ENCODE results near the gene PGM2. TPM values are rescaled to one million over a fixed set of nuclear protein-coding genes. Genes with fewer than 3 reads are reported as not detected.
"Not testable (repeated sequence)": the region's sequence is repeated elsewhere in the genome, so short reads cannot be mapped to it uniquely, and the experiment has no call there.

The PGM2 gene
- 32.7 TPM for polyA plus RNA-seq (2013)

GRCh38 chr4:37826295-37827029 lies at the start of gene PGM2:
PGM2 (plus strand) TSS chr4:37826686; CDS start chr4:37826733, 47 bp downstream.
- H3K9me3 ChIP-seq (ENCODE audit: control extremely low read depth in 1 of 5, control insufficient read depth in 4 of 5, insufficient read depth in 2 of 5, low read depth in 1 of 5, low read length in 4 of 5), result no peaks in the 10 kb centered on the region

GRCh38 chr4:37779896-37780295 lies 46.6 kb upstream of the PGM2 start:
- ChIA-PET POLR2A (no interaction called here), CTCF (interaction anchor here (1.0 to 2.7 kb wide), 4 partner anchors 9 to 177 kb away, joined by 3 to 14 read pairs (median 4); no protein-coding TSS in a partner anchor)
- H3K27me3 ChIP-seq (replicated peaks in 2 of 5; ENCODE audit: control insufficient read depth in 4 of 5, insufficient read depth in 5 of 5, low read length in 4 of 5), result no peaks in the 10 kb centered on the region
- H3K27ac ChIP-seq (ENCODE audit: insufficient read depth in 1 of 2, low read depth in 1 of 2, low read length in 2 of 2, poor library complexity in 1 of 2, severe bottlenecking in 2 of 2), result no peak overlapping the region
- H3K9me3 ChIP-seq (ENCODE audit: control extremely low read depth in 1 of 5, control insufficient read depth in 4 of 5, insufficient read depth in 2 of 5, low read depth in 1 of 5, low read length in 4 of 5), result peaks cover 0 to 1% (median 0%) of the 10 kb centered on the region in 5 experiments
- DNase-seq, result no peak
- no peak overlapping the region for H3K4me3 ChIP-seq (ENCODE audit: control insufficient read depth in 1 of 7, extremely low read depth in 1 of 7, insufficient read depth in 4 of 7, low read depth in 2 of 7, low read length in 6 of 7)
- H3K4me1 ChIP-seq (ENCODE audit: control extremely low read depth in 1 of 4, control insufficient read depth in 4 of 4, insufficient read depth in 4 of 4, low read length in 3 of 4), result peaks cover 4 to 16% (median 12%) of the 10 kb centered on the region in 4 experiments
- no peaks in the 10 kb centered on the region for H3K36me3 ChIP-seq (ENCODE audit: control insufficient read depth in 4 of 4, insufficient read depth in 4 of 4, low read length in 3 of 4)

More at GRCh38 chr4:37826295-37827029, at the start of gene PGM2:
- ChIA-PET POLR2A (interaction anchor here (0.6 to 1.6 kb wide), 6 partner anchors 10 to 215 kb away, joined by 3 to 5 read pairs (median 4); no protein-coding TSS in a partner anchor), CTCF (interaction anchor here (0.6 to 3.0 kb wide), 13 partner anchors 10 to 215 kb away, joined by 3 to 13 read pairs (median 5); no protein-coding TSS in a partner anchor)
- H3K27me3 ChIP-seq (replicated peaks in 2 of 5; ENCODE audit: control insufficient read depth in 4 of 5, insufficient read depth in 5 of 5, low read length in 4 of 5), result no peaks in the 10 kb centered on the region
- H3K4me3 ChIP-seq (ENCODE audit: control insufficient read depth in 1 of 7, extremely low read depth in 1 of 7, insufficient read depth in 4 of 7, low read depth in 2 of 7, low read length in 6 of 7), result peak within 1 kb of the TSS; percentile 87 to 98 (median 97)
- peak within 1 kb of the TSS; percentile 75 to 86 for H3K27ac ChIP-seq (ENCODE audit: insufficient read depth in 1 of 2, low read depth in 1 of 2, low read length in 2 of 2, poor library complexity in 1 of 2, severe bottlenecking in 2 of 2)
- H3K4me1 ChIP-seq (ENCODE audit: control extremely low read depth in 1 of 4, control insufficient read depth in 4 of 4, insufficient read depth in 4 of 4, low read length in 3 of 4), result peaks cover 11 to 30% (median 20%) of the 10 kb centered on the region in 4 experiments
- WGBS (ENCODE audit: insufficient coverage), result 0% methylated on average over 41 of the region's 57 CpGs
- peaks cover 5 to 17% (median 15%) of the 10 kb centered on the region in 4 experiments for H3K36me3 ChIP-seq (ENCODE audit: control insufficient read depth in 4 of 4, insufficient read depth in 4 of 4, low read length in 3 of 4)
- DNase-seq, result peak; percentile 90 to 98 (median 97)

GRCh38 chr4:37780444-37781130 lies 45.9 kb upstream of the PGM2 start:
- H3K27ac ChIP-seq (ENCODE audit: insufficient read depth in 1 of 2, low read depth in 1 of 2, low read length in 2 of 2, poor library complexity in 1 of 2, severe bottlenecking in 2 of 2), result no peak overlapping the region
- no peaks in the 10 kb centered on the region for H3K27me3 ChIP-seq (replicated peaks in 2 of 5; ENCODE audit: control insufficient read depth in 4 of 5, insufficient read depth in 5 of 5, low read length in 4 of 5)
- peak; percentile 50 to 74 (median 71) for DNase-seq
- no peak overlapping the region for H3K4me3 ChIP-seq (ENCODE audit: control insufficient read depth in 1 of 7, extremely low read depth in 1 of 7, insufficient read depth in 4 of 7, low read depth in 2 of 7, low read length in 6 of 7)
- no CpG with 5 or more reads among the region's 4 CpGs for WGBS (ENCODE audit: insufficient coverage)
- ChIA-PET POLR2A (no interaction called here), CTCF (interaction anchor here (0.8 to 1.8 kb wide), 4 partner anchors 16 to 181 kb away, joined by 3 to 4 read pairs (median 4); no protein-coding TSS in a partner anchor)
- H3K4me1 ChIP-seq (ENCODE audit: control extremely low read depth in 1 of 4, control insufficient read depth in 4 of 4, insufficient read depth in 4 of 4, low read length in 3 of 4), result peaks cover 4 to 16% (median 12%) of the 10 kb centered on the region in 4 experiments
- H3K9me3 ChIP-seq (ENCODE audit: control extremely low read depth in 1 of 5, control insufficient read depth in 4 of 5, insufficient read depth in 2 of 5, low read depth in 1 of 5, low read length in 4 of 5), result peaks cover 0 to 2% (median 0%) of the 10 kb centered on the region in 5 experiments
- no peaks in the 10 kb centered on the region for H3K36me3 ChIP-seq (ENCODE audit: control insufficient read depth in 4 of 4, insufficient read depth in 4 of 4, low read length in 3 of 4)

GRCh38 chr4:37781131-37781455 lies 45.4 kb upstream of the PGM2 start:
- Histone ChIP-seq H3K36me3 (ENCODE audit: control insufficient read depth in 4 of 4, insufficient read depth in 4 of 4, low read length in 3 of 4) (no peaks in the 10 kb centered on the region), H3K4me1 (ENCODE audit: control extremely low read depth in 1 of 4, control insufficient read depth in 4 of 4, insufficient read depth in 4 of 4, low read length in 3 of 4) (peaks cover 4 to 16% (median 12%) of the 10 kb centered on the region in 4 experiments), H3K4me3 (ENCODE audit: control insufficient read depth in 1 of 7, extremely low read depth in 1 of 7, insufficient read depth in 4 of 7, low read depth in 2 of 7, low read length in 6 of 7) (no peak overlapping the region), H3K9me3 (ENCODE audit: control extremely low read depth in 1 of 5, control insufficient read depth in 4 of 5, insufficient read depth in 2 of 5, low read depth in 1 of 5, low read length in 4 of 5) (peaks cover 0 to 3% (median 0%) of the 10 kb centered on the region in 5 experiments), H3K27ac (ENCODE audit: insufficient read depth in 1 of 2, low read depth in 1 of 2, low read length in 2 of 2, poor library complexity in 1 of 2, severe bottlenecking in 2 of 2) (no peak overlapping the region), H3K27me3 (replicated peaks in 2 of 5; ENCODE audit: control insufficient read depth in 4 of 5, insufficient read depth in 5 of 5, low read length in 4 of 5) (no peaks in the 10 kb centered on the region)
- POLR2A ChIA-PET, result no interaction called here
- no peak for DNase-seq
- 83% methylated on average over 2 of the region's 2 CpGs for WGBS (ENCODE audit: insufficient coverage)
- CTCF ChIA-PET, result interaction anchor here (0.8 to 1.8 kb wide), 5 partner anchors 15 to 181 kb away, joined by 3 to 4 read pairs (median 3); no protein-coding TSS in a partner anchor

GRCh38 chr4:37786267-37786666 lies 40.2 kb upstream of the PGM2 start:
- 100% methylated on average over 1 of the region's 2 CpGs for WGBS (ENCODE audit: insufficient coverage)
- H3K9me3 ChIP-seq (ENCODE audit: control extremely low read depth in 1 of 5, control insufficient read depth in 4 of 5, insufficient read depth in 2 of 5, low read depth in 1 of 5, low read length in 4 of 5); H3K36me3 ChIP-seq (ENCODE audit: control insufficient read depth in 4 of 4, insufficient read depth in 4 of 4, low read length in 3 of 4); H3K4me3 ChIP-seq (ENCODE audit: control insufficient read depth in 1 of 7, extremely low read depth in 1 of 7, insufficient read depth in 4 of 7, low read depth in 2 of 7, low read length in 6 of 7); H3K4me1 ChIP-seq (ENCODE audit: control extremely low read depth in 1 of 4, control insufficient read depth in 4 of 4, insufficient read depth in 4 of 4, low read length in 3 of 4); H3K27ac ChIP-seq (ENCODE audit: insufficient read depth in 1 of 2, low read depth in 1 of 2, low read length in 2 of 2, poor library complexity in 1 of 2, severe bottlenecking in 2 of 2); H3K27me3 ChIP-seq (replicated peaks in 2 of 5; ENCODE audit: control insufficient read depth in 4 of 5, insufficient read depth in 5 of 5, low read length in 4 of 5); DNase-seq; POLR2A ChIA-PET: not testable (repeated sequence)
- CTCF ChIA-PET, result interaction anchor here (1.0 to 2.8 kb wide), 2 partner anchors 182 to 184 kb away, joined by 3 to 10 read pairs; no protein-coding TSS in a partner anchor

- CTCF ChIA-PET, result interaction anchor here (1.0 kb wide), 1 partner anchor 20 kb away, joined by 3 read pairs; no protein-coding TSS in a partner anchor
- DNase-seq; H3K36me3 ChIP-seq (ENCODE audit: control insufficient read depth in 4 of 4, insufficient read depth in 4 of 4, low read length in 3 of 4); H3K9me3 ChIP-seq (ENCODE audit: control extremely low read depth in 1 of 5, control insufficient read depth in 4 of 5, insufficient read depth in 2 of 5, low read depth in 1 of 5, low read length in 4 of 5); H3K27me3 ChIP-seq (replicated peaks in 2 of 5; ENCODE audit: control insufficient read depth in 4 of 5, insufficient read depth in 5 of 5, low read length in 4 of 5); POLR2A ChIA-PET; H3K27ac ChIP-seq (ENCODE audit: insufficient read depth in 1 of 2, low read depth in 1 of 2, low read length in 2 of 2, poor library complexity in 1 of 2, severe bottlenecking in 2 of 2); H3K4me1 ChIP-seq (ENCODE audit: control extremely low read depth in 1 of 4, control insufficient read depth in 4 of 4, insufficient read depth in 4 of 4, low read length in 3 of 4); H3K4me3 ChIP-seq (ENCODE audit: control insufficient read depth in 1 of 7, extremely low read depth in 1 of 7, insufficient read depth in 4 of 7, low read depth in 2 of 7, low read length in 6 of 7): not testable (repeated sequence)
- WGBS (ENCODE audit: insufficient coverage), result 94% methylated on average over 3 of the region's 3 CpGs
These were observed 38.5 kb upstream of the PGM2 start for GRCh38 chr4:37787883-37788460.

Measured in common myeloid progenitor, CD34-positive (primary cell).